Effector CD4-positive, alpha-beta T cell (primary cell): Measurements from ENCODE around the gene IL7R.
"Not testable (repeated sequence)": the region's sequence is repeated elsewhere in the genome, so short reads cannot be mapped to it uniquely, and the experiment has no call there.

Experiments used
- DNase-seq: peaks from one replicate; pipeline ENCODE4 v3.0.0-alpha.2; 2020

Gene IL7R

DNA sequence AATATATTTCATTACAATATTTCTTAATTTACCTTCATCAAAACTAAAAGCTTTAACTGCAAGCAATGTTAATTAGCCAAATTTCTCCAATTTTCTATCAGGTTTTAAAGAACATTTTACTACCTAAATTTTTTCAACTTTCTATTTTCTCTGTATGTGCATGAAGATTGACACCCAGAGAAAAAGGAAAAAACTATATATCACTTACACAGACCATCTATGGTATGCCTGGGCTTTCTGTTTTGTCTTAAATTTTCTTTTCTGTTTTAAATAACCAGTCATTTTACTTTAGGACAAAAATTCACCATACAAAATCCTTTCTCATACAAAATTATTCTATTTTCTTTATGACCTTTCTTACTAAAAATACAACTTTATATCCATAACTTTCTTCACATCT is 13.8 kb upstream of the IL7R start:
- DNase-seq: no peak

DNA sequence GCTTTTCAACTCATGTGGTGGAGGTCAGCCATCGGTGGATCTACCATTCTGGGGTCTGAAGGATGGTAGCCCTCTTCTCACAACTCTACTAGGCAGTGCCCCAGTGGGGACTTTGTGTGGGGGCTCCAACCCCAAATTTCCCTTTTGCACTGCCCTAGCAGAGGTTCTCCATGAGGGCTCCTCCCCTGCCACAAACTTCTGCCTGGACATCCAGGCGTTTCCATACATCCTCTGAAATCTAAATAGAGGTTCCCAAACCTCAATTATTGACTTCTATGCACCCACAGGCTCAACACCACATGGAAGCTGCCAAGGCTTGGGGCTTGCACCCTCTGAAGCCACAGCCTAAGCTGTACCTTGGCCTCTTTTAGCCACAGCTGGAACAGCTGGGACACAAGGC is 11.2 kb upstream of the IL7R start:
- DNase-seq: not testable (repeated sequence)

DNA sequence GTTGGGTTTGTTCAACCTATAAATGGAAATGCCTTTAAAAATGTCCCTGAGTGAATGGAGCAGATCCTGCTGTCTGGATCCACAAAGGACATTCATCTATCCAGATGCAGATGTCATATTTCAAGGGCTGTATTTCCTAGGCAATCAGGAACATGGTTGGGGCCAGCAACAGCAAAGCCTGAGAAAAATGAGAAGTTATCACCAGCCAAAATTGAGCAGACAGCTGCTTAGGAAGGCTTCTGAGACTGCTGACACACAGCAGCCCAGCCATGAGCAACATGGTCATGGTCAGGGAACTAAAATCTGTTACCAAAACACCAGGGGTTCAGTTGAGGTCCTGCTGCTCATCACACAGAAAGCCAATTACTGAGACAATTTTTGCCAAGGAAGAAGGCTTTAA is 9.2 kb upstream of the IL7R start:
- DNase-seq: no peak

GRCh38 chr5:35847961-35848360 is 8.7 kb upstream of the IL7R start:
- no peak for DNase-seq

DNA sequence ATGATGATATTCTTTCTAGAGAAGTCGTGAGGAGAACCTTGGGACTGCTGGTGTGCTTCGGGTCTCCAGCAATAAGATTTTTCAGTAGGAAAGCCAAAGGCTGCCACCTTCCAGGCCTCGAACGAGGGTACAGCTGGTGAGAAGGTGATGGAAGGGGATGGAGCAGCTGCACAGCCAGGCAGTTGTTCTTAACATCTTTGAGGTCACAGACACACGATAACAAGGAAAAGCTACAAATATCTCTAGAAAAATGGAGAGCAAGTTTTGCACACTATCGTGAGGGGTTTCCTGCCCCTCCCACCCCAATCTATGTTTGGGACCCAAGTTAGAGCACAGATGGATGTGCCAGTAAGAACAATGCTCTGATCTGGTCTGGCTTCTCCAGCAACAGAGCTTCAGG is 6.8 kb upstream of the IL7R start:
- DNase-seq: no peak

DNA sequence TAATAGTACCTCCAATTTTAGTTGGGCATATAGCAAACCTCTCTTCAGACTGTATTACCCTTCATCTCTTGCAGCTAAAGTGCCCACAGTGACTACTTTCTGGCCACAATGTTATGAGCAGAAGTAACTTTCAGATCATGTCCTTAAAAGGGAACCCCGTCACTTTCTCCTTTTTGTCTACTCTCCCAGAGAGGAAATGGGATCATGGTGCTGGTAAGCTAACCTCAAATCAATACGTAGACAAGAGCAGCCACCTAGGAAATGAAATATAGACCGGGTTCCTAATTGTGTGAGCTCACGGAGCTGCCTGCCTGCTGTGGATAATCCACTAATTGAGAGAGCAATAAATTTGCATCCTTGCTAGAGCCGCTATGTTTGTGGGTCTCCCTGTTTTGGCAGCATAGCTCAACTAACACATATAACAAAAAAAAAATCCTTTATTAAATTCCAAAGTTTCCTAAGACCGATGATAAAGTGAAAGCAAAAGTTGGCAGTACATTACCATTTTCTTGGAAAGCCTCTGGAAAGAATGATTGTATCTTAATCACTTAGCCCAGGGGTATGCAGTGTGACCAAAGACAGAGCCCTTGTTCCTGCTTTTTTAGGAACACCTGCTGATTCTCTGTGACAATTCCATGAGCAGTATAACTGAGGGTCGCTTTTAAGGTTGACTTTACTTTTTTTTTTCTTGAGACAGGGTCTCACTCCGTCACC is 5.6 kb upstream of the IL7R start:
- no peak for DNase-seq

GRCh38 chr5:35852084-35852734 is 4.5 kb upstream of the IL7R start:
- DNase-seq: peak; percentile 34

GRCh38 chr5:35852773-35853172 is 3.9 kb upstream of the IL7R start:
- no peak for DNase-seq

- DNase-seq: peak; percentile 70
Measured at GRCh38 chr5:35853631-35854030, 3.1 kb upstream of the IL7R start.

GRCh38 chr5:35854248-35854647 is 2.4 kb upstream of the IL7R start:
- DNase-seq: peak; percentile 75

- no peak for DNase-seq
Measured at GRCh38 chr5:35855187-35855586, 1.5 kb upstream of the IL7R start.

GRCh38 chr5:35856186-35856764 is 416 bp upstream of the IL7R start:
- not testable (repeated sequence) for DNase-seq

DNA sequence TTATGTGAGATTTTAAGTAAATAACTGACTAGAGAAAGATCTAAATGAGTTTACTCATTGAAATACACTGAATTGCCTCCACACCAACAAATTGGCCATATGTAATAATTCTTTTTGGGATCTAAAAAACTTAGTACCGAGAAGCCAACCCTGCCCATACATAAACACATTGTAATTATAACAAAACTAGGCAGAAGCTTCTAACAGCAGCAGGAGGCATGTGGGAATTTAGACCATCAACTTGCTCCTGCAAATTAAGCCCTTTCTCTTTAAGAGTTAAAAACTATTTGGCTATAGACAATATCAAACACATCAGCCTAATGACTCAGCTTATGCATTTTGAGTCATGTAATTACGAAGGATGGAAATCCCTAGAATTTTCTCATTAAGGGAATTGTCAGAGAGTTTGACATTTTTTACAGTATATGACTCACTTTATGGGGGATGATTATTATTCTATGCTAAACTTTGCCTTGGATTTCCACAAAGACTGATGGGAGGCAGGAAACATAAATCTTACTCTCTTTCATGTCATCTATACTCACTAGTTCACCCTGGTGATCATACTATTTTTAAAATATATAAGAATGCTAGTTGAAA is 1.0 kb downstream of the IL7R start:
- no peak for DNase-seq

- peak; percentile 19 for DNase-seq
Measured at GRCh38 chr5:35859101-35859661, 2.5 kb downstream of the IL7R start.

- DNase-seq: no peak
Measured at GRCh38 chr5:35860686-35861085, 4.0 kb downstream of the IL7R start.

GRCh38 chr5:35861718-35862117 is 5.0 kb downstream of the IL7R start:
- no peak for DNase-seq

DNA sequence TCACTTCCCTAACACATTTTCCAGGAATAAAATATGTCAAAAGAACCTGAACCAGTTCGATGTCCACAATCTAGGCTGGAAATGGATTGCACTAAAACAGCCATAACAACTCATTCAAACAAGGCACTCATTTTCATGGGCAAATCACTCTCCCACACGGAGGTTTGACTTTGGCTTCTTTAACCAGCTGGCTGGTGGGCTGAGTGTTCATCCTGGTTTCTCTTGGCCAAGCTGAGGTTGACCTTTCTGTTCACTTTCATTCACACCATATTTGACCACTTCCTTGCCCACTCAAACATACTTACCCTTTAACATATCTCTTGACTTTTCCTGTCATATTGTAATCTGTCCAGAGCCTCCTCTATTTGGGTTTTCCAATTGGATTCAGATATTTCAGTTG is 5.4 kb downstream of the IL7R start:
- DNase-seq: no peak

GRCh38 chr5:35863159-35863558 is 6.5 kb downstream of the IL7R start:
- DNase-seq: no peak

GRCh38 chr5:35867998-35868397 is 11.3 kb downstream of the IL7R start:
- no peak for DNase-seq

DNA sequence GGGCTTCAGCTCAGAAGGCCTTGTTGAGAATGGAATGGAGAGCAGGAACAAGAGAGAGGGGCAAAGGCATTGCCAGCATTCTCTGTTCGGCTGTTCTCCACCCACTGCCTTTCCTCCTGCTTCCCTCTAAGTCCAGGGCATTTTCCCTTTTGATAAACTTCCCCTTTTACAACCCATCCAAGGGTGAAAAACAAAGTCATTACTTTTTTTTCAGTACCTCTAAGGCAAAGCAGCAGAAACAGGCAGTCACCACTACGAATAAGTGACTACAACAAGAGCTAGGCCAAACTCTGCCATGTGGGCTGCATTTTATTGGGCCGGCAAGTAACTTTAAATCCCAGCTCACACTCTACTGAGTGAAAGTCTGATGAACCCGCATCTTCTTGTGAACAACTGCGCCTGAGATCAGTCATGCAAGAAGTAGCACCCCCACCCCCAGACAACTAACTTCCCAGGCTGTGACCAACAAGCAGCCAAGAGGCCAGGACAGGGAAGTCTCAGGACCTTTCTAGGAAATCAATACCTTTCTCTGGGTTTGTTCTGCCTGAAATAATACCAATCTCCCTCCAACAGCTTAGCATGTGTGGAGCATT is 13.1 kb downstream of the IL7R start:
- no peak for DNase-seq

DNA sequence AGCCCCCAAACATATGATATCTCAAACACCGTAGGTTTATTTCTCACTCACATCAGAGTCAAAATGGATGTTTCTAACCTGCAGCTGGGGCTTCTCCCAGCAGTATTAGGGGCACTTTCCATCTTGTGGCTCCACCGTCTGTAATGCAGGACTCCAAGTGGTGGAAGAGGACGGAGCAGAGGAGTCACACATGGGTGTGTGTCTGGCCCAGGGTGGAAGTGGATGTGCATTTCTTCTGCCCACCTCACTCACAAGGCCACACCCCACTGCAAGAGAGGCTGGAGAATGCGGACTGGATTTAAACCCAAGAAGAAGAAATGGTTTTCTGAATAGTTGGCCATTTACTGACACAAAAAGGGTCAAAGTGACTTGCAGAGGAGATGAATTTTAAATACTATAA is 13.9 kb downstream of the IL7R start:
- DNase-seq: no peak

GRCh38 chr5:35876454-35876853 is 19.8 kb downstream of the IL7R start:
- DNase-seq: no peak

GRCh38 chr5:35876922-35877321 is 20.2 kb downstream of the IL7R start:
- no peak for DNase-seq
